Fibroblast of pulmonary artery (primary cell): ENCODE data around the gene ATP8B4.
A peak's percentile ranks its signal among the peaks of the same experiment; 100 is the strongest.

Source experiments
- DNase-seq: peaks from one replicate; pipeline ENCODE4 v3.0.0-alpha.2; 2010; ENCODE audit warnings: low read depth
- H3K4me3 ChIP-seq: replicated peaks from 2 replicates; pipeline ENCODE4 v1.5.1; 2011; ENCODE audit warnings: low read depth, mild to moderate bottlenecking, control low read depth, low read length, moderate library complexity
- TF ChIP-seq, protein P1 (sequence below): IDR thresholded peaks from 2 replicates; pipeline ENCODE4 v1.5.1; 2011; ENCODE audit warnings: mild to moderate bottlenecking, control low read depth, low read length, inconsistent platforms; ENCODE audit errors: missing control alignments

Gene ATP8B4

DNA sequence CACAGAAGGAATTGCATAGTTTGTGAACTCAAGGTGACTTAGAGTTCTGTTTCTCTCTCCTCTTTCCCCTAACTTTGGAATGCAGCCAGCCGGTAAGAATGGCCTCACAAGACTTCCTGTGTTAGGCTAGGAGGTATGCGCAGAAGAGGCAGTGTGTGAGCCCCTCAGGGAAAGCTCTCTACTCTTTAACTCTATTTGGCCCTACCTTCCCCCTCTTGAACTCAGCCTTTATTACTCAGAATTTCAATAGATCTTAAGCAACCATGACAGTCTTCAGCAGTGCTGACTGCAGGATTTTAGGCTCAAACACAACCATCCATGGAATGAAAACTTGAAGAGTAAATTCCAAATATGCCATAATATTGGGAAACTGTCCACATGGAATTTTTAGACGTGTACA is 288.6 kb downstream of the ATP8B4 start:
- peak; percentile 67 for DNase-seq

DNA sequence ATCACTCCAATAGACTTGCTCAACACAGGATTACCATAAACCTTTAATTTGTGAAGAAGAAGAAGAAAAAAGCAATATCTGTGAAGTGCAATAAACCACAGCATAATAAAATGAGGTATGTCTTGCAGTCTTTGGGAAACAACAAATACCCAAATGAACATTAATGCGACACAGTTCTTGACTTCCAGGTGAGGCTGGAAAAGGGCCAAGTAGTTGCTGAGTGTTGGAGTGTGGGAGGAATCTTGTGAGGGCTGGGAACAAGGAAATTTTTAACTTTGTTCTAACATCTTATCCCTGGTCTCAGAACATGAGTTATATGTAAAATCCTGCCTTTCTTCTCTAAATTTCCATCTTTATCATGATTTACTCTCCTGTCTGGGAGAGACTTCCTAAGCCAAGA is 291.7 kb downstream of the ATP8B4 start:
- no peak for DNase-seq
- TF ChIP-seq, protein P1, sequence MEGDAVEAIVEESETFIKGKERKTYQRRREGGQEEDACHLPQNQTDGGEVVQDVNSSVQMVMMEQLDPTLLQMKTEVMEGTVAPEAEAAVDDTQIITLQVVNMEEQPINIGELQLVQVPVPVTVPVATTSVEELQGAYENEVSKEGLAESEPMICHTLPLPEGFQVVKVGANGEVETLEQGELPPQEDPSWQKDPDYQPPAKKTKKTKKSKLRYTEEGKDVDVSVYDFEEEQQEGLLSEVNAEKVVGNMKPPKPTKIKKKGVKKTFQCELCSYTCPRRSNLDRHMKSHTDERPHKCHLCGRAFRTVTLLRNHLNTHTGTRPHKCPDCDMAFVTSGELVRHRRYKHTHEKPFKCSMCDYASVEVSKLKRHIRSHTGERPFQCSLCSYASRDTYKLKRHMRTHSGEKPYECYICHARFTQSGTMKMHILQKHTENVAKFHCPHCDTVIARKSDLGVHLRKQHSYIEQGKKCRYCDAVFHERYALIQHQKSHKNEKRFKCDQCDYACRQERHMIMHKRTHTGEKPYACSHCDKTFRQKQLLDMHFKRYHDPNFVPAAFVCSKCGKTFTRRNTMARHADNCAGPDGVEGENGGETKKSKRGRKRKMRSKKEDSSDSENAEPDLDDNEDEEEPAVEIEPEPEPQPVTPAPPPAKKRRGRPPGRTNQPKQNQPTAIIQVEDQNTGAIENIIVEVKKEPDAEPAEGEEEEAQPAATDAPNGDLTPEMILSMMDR = no peak

More for the DNA sequence above, 288.6 kb downstream of the ATP8B4 start:
- no peak overlapping the region for H3K4me3 ChIP-seq
- TF ChIP-seq, protein P1 = no peak

DNA sequence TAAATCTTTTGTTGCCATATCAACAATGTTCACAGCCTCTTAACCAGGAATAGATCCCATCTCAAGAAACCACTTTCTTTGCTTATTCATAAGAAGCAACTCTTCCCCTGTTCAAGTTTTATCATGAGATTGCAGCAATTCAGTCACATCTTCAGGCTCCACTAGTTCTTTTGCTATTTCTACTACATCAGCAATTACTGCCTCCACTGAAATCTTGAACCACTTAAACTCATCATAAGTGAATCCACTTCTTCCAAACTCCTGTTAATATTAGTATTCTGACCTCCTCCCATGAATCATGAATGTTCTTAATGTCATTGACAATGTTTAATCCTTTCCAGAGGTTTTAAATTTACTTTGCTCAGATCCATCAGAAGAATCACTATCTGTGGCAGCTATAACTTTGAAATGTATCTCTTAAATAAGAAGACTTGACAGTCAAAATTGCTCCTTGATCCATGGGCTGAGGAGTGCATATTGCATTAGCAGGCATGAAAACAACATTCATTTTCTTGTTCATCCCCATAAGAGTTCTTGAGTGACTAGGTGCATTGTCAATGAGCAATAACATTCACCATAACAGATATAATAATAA is 292.3 kb downstream of the ATP8B4 start:
- DNase-seq = no peak
- H3K4me3 ChIP-seq = no peak overlapping the region
- TF ChIP-seq, protein P1 = no peak

More for the DNA sequence above, 291.7 kb downstream of the ATP8B4 start:
- no peak overlapping the region for H3K4me3 ChIP-seq

DNA sequence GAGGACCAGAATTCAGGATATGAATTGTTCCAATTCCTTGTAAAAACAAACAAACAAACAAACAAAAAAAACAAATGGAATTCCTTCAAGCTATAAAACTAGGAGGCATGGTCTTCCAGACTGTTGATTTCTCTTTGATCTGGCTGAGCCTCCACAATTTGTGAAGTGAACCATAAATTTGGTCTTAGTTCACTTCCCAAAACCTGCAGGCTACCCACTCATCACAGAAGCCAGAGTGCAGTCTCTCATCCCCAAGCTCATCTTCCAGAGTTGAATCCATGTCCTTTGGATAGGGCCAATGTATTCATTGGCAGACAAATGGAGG is 294.3 kb downstream of the ATP8B4 start:
- H3K4me3 ChIP-seq = no peak overlapping the region
- TF ChIP-seq, protein P1 = no peak
- no peak for DNase-seq

DNA sequence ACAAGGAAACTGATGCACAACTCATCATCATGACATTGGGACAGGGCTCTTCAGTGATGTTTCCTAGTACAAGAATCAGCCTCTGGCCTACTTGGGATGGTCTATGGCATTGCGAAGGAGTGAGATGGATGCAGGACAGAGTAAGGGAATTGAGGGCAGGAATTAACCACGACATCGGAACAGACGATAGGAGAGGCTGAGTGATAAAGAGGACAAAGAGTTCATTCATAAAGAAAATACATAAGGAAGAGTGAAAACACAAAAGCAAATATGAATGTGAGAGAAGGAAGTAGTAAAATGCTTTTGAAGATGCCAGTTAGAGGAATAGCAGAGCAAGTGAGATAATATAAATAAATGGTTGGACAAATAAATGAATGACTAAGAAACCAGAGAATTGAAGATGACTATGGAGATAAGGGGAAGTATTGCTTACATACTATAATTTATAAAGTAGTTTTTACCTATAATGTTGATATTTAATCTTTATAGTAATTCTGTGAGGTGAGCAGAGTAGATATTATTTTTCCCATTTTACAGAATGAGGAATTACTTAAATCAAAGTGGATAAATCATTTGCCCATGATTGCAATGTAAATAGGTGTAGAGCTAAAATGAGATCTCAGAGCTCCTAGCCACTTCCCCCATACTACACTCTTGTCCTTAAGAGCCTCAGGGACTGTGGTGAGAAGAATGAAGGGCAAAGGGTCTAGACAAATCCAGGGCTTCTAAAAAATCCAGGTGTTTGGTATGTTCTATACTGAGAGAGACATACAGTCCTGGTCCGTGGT is 294.9 kb downstream of the ATP8B4 start:
- TF ChIP-seq, protein P1 = no peak
- DNase-seq = no peak
- no peak overlapping the region for H3K4me3 ChIP-seq

DNA sequence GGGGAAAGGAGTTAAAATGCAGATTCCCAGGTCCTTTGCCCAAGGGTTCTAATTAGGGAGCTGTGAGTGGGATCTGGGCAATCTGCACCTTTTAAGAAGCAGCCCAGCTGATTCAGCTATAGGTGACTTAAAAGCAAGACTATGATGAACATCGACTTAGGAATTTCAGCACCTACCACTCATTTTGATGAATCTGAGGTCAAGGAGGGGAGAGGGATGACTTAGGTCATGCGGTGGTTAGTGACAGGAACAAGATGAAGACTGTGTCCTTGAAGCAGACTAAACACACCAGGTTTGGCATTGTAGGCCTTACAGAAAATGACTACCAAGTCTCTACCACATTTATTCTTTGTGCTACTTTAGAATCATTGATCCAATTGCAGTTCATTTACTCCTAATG is 301.9 kb downstream of the ATP8B4 start:
- TF ChIP-seq, protein P1 = no peak
- no peak overlapping the region for H3K4me3 ChIP-seq
- no peak for DNase-seq
